ENCODE results near the gene ARL2.

GRCh38 chr11:64996710-64997380 lies 17.1 kb upstream of the ARL2 start, which contains the start of gene BATF2:
- TF ChIP-seq, protein P1, sequence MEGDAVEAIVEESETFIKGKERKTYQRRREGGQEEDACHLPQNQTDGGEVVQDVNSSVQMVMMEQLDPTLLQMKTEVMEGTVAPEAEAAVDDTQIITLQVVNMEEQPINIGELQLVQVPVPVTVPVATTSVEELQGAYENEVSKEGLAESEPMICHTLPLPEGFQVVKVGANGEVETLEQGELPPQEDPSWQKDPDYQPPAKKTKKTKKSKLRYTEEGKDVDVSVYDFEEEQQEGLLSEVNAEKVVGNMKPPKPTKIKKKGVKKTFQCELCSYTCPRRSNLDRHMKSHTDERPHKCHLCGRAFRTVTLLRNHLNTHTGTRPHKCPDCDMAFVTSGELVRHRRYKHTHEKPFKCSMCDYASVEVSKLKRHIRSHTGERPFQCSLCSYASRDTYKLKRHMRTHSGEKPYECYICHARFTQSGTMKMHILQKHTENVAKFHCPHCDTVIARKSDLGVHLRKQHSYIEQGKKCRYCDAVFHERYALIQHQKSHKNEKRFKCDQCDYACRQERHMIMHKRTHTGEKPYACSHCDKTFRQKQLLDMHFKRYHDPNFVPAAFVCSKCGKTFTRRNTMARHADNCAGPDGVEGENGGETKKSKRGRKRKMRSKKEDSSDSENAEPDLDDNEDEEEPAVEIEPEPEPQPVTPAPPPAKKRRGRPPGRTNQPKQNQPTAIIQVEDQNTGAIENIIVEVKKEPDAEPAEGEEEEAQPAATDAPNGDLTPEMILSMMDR (IDR thresholded peaks at IDR 0.05): no peak
- no peak for TF ChIP-seq POLR2A (IDR thresholded peaks at IDR 0.05)
